ENCODE measurements around the gene VWA5B2. TPM values are rescaled to one million over a fixed set of nuclear protein-coding genes. Genes with fewer than 3 reads are reported as not detected.

Gene VWA5B2
- total RNA-seq (2014; rRNA removed; shearing (Covaris generic)), result 0.36 and 0.72 TPM in 2 replicates

DNA sequence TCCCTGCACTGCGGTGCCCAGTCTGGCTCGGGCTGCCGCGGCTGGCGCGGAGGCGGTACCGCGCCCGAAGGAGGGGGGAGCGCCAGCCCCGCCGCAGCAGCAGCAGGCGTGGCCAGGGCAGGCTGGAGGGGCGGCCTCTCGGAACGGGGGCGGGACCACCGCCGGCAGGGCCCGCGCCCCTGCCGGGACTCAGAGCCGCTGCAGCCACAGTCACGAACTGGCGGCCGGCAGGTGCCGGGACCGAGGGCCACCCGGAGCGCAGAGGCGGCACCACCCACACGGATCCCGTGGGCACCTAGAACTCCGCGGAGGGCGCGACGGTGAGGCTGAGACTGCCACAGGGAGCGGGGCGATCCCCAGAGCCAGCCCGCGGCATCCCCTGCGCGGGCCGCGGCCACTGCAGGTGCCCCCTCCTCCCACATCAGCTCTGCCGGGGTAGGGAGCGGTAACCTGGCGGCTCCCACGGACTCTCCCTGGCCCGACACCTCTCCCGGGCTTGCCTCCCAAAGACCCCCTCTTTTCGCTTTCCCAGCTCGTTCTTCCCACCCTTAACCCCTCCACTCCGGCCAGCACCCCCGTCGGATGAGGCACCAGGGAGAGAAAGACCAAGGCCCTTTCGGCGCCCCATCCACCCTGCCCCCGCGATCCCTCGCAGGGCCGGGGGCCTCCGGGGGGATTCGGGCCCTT is at the start of gene VWA5B2:
Gene VWA5B2 (plus strand): TSS at position 192 of the 687 bp plus-strand sequence. CDS start 944 bp downstream, outside the sequence.
- peak; percentile 42 for DNase-seq (ENCODE audit: low spot score)

DNA sequence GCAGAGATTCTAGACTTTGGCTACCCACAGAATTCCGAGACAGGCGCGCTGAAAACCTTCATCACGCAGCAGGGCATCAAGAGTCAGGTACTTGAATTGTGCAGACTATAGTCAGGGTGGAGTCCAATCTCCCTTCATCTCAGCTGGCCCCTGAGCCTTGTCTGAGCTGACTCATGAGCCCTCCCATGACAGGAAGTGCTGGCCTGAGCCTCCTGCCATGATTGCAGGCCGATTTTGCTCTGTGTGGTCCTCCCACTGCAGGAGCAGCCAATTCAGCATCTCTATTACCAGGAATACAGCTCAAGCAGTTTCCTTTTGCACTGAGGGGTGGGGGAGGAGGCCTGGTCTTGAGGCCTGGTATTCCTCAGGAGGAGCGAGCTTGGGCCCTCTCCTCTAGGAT is 49.2 kb upstream of the VWA5B2 start:
- DNase-seq (ENCODE audit: low spot score), result peak; percentile 87

GRCh38 chr3:184181596-184181995 is 47.8 kb upstream of the VWA5B2 start:
- no peak for DNase-seq (ENCODE audit: low spot score)

DNA sequence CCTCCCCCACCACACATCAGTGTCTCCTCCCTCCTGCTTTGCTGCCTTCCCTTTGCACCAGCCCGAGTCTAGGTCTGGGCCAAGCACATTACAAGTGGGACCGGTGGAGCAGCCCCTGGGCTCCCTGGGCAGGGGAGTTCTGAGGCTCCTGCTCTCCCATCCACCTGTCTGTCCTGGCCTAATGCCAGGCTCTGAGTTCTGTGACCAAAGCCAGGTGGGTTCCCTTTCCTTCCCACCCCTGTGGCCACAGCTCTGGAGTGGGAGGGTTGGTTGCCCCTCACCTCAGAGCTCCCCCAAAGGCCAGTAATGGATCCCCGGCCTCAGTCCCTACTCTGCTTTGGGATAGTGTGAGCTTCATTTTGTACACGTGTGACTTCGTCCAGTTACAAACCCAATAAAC is 45.7 kb upstream of the VWA5B2 start:
- DNase-seq (ENCODE audit: low spot score), result no peak

DNA sequence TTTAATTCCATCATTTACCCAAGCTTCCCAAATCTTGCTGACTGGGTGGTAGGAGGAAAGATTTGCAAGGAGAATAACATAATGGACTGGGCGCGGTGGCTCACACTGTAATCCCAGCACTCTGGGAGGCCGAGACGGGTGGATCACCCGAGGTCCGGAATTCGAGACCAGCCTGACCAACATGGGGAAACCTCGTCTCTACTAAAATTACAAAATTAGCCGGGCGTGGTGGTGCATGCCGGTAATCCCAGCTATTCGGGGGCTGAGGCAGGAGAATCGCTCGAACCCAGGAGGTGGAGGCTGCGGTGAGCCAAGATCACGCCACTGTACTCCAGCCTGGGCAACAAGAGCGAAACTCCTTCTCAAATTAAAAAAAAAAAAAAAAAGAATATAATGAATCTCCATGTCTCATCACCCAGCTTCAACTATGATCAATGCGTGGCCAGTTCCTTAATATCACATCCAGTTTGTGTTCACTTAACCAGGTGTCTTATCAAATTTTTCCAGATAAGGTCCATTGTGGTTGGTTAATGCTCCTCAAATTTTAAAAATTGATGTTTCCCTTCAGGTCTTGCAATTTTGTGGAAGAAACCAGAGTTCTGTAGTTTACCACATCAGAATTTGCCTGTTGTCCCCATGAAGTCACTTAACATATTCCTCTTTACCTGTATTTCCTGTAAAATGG is 44.7 kb upstream of the VWA5B2 start:
- DNase-seq (ENCODE audit: low spot score), result no peak

GRCh38 chr3:184185461-184186183 is 43.8 kb upstream of the VWA5B2 start:
- DNase-seq (ENCODE audit: low spot score), result peak; percentile 97

- peak; percentile 38 for DNase-seq (ENCODE audit: low spot score)
Measured at GRCh38 chr3:184186184-184186901, 43.0 kb upstream of the VWA5B2 start, which contains the start of gene ABCF3. TSS of gene ABCF3 (plus strand) at chr3:184186199. CDS start at chr3:184186208, 9 bp downstream.

GRCh38 chr3:184186902-184187207 is 42.5 kb upstream of the VWA5B2 start:
- DNase-seq (ENCODE audit: low spot score), result no peak

GRCh38 chr3:184188080-184188479 is 41.3 kb upstream of the VWA5B2 start:
- no peak for DNase-seq (ENCODE audit: low spot score)

- DNase-seq (ENCODE audit: low spot score), result no peak
Measured at GRCh38 chr3:184189421-184189820, 40.0 kb upstream of the VWA5B2 start.

DNA sequence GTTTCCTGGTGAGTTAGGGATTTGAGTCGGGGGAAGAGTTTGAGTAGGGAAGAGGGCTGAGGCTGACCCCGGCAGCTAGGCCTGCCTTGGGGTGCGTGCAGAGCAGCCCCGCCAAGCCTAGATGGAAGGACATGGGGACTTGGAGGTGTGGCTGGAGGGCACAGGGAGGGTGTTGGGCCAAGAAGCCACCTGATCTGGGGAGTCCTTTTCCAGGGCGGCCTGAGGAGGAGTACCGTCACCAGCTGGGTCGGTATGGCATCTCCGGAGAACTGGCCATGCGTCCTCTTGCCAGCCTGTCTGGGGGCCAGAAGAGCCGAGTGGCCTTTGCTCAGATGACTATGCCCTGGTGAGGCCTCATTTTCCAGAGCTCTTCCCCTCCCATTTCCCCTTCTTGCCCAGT is 36.5 kb upstream of the VWA5B2 start:
- DNase-seq (ENCODE audit: low spot score), result no peak

GRCh38 chr3:184193991-184194539 is 35.3 kb upstream of the VWA5B2 start:
- DNase-seq (ENCODE audit: low spot score), result no peak

- DNase-seq (ENCODE audit: low spot score), result no peak
Measured at GRCh38 chr3:184196536-184196935, 32.8 kb upstream of the VWA5B2 start.

- no peak for DNase-seq (ENCODE audit: low spot score)
Measured at GRCh38 chr3:184198509-184198908, 30.9 kb upstream of the VWA5B2 start.

- DNase-seq (ENCODE audit: low spot score), result no peak
Measured at GRCh38 chr3:184200825-184201224, 28.6 kb upstream of the VWA5B2 start.

- no peak for DNase-seq (ENCODE audit: low spot score)
Measured at GRCh38 chr3:184203526-184203925, 25.9 kb upstream of the VWA5B2 start.

DNA sequence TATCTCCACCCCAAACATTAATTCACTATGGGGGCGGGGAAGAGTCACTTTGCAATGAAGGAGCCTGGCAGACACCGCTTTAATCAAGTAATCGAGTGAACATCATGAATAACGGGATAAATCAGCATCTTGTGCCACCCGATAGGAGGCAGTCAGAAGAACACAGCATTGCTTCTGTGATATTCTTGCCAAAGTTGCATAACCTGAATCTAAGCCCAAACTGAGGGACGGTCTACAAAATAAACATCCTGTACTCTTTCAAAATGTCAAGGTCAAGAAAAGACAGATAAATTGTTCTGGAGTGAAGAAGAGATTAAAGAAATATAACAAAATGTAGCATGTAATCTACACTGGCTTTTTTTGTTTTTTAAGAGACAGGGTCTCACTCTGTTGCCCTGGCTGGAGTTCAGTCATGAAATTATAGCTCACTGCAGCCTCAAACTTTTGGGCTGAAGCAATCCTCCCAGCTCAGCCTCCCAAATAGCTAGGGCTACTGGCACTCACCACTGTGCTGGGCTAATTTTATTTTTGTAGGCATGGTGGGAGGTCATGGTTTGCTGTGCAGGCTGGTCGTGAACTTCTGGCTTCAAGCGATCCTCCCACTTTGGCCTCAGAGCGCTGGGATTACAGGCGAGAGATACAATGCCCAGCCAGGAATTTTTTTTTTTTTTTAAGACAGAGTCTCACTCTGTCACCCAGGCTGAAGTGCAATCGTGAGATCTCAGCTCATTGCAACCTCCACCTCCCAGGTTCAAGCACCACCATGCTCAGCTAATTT is 20.1 kb upstream of the VWA5B2 start:
- no peak for DNase-seq (ENCODE audit: low spot score)

DNA sequence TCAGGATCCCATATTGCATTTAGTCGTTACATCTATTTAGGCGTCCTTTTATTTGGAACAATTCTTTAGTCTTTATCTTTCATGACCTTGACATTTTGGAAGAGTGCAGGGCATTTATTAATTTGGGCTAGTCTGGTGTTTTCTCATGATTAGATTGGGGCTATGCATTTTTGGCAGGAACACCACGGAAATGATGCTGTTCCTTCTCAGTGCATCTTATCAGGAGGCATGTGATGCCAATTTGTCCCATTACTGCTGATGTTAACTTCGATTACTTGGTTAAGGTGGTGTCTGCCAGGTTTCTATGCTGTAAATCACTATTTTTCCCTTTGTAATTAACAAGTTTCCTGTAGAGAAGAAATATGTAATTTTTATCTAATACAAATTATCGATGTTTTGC is 18.1 kb upstream of the VWA5B2 start:
- DNase-seq (ENCODE audit: low spot score), result no peak

DNA sequence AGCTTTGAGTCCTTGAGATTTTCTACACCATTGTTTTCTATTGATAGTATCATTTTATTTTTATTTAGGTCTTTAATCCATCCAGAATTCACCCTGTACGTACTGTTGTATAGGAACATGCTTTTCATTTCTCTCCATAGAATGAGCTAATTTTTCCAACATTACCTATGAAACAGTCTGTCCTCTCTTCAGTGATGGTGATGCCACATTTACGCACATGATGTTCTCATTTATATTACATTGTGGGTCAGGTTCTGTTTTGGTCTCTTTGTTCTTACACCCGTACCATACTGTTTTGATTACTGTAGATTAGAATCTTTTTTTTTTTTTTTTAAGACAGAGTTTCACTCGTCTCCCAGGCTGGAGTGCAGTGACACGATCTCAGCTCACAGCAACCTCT is 17.7 kb upstream of the VWA5B2 start:
- DNase-seq (ENCODE audit: low spot score), result no peak

- no peak for DNase-seq (ENCODE audit: low spot score)
Measured at GRCh38 chr3:184218814-184219213, 10.6 kb upstream of the VWA5B2 start.

DNA sequence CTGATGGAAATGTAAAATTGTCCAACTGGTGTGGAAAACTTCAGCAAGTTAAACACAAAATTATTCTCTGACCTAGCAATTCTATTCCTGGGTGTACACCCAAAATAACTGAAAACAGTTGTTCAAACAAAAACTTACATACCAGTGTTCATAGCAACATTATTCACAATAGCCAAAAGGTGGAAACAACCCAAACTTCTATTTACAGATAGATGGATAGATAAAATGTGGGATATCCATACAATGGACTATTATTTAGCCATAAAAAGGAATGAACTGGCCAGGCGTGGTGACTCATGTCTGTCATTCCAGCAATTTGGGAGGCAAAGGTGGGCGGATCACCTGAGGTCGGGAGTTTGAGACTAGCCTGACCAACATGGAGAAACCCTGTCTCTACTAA is 6.9 kb upstream of the VWA5B2 start:
- DNase-seq (ENCODE audit: low spot score), result no peak

All from A172 (cell line).